ENCODE results near the gene ZCCHC3.
"Not testable (repeated sequence)": the region's sequence is repeated elsewhere in the genome, so short reads cannot be mapped to it uniquely, and the experiment has no call there.

ZCCHC3 gene

DNA sequence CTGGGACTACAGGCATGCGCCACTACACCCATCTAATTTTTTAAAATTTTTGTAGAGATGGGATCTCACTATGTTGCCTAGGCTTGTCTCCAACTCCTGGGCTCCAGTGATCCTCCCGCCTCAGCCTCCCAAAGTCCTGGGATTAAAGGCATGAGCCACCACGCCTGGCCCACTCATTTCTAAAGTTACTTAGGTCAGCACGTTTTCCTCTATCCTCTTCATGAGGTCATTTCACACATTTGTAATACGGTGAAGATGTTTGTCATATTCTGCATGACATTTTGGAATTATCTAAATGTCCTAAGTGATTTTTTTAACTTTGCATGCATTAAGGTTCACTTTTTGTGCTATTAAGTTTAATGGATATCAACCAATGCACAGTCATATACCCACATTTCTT is 16.0 kb downstream of the ZCCHC3 start:
- DNase-seq: no peak

GRCh38 chr20:313948-314347 is 16.6 kb downstream of the ZCCHC3 start:
- DNase-seq: no peak

DNA sequence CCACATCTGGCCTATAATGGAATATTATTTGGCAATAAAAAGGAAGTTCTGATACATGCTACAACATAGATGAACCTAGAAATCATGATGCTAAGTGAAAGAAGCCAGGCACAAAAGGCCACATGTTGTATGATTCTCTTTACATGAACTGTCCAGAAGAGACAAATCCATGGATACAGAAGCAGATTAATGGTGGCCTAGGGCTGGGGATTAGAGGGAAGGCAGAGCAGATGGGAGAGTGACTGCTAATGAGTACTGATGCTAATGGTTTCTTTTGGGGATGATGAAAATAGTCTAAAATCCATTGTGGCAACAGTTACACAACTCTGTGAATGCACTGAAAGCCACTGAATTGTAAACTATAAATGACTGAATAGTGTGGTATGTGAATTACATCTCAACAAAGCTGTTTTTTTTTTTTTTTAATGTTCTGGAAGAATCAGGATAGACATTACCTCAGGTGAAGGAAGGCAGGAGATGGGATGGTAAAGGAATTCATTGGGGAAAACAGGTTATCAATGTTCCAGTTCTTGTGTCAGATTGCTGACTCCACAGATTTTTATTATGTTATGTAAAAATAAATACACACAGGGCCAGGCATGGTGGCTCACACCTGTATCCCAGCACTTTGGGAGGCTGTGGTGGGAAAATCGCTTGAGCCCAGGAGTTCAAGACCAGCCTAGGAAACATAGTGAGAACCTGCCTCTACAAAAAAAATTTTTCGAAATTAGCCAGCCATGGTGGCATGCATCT is 19.1 kb downstream of the ZCCHC3 start:
- no peak for DNase-seq

GRCh38 chr20:324177-325044 is 27.0 kb downstream of the ZCCHC3 start:
- DNase-seq: peak; percentile 66 to 83

DNA sequence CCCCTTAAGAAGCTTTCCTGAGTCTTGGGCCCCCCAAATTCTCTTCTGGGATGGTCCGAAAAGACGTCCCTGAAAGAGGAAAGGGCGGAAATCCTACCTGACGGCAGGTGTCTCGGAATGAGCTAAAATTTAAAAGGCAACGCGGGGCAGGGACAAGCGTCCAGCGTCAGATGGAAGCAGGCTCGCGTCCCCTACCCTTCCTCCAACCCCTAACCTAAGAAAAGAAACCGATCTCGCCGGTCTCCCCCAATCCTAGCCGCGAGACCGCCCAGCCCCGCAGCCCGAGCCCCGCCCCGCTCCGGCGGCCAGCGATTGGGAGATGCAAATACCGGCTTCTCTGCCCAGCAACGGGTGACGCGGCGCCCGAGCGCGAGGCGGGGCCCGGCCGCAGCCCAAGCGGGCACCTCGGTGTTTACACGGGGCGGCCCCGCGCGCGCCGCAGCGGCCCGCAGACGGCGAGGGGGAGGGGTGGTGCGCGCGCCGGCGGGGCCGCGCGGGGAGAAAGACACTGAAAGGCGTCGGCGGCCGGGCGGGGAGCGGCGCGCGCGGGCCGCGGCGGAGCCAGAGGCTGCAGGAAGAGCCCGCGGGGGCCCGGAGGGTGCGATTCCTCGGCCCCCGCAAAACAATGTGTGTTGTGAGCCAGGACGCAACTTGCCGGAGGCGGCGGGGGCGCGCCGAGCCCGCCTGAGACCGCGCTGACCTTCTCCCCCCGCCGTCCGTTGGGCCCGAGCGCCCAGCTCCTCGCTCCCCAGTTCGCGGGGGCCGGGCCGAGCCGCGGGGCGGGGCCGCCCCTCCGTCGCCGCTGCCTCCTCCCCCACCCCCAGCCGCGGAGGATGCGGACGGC is 27.9 kb downstream of the ZCCHC3 start, which contains the start of gene SOX12:
SOX12 (plus strand) TSS at position 508 of the 844 bp plus-strand sequence. CDS start 373 bp downstream, outside the sequence.
- DNase-seq: peak; percentile 79 to 94

- peak in 1 of 2 donors; percentile 29 for DNase-seq
Observed at GRCh38 chr20:325889-326644, 28.7 kb downstream of the ZCCHC3 start.

DNA sequence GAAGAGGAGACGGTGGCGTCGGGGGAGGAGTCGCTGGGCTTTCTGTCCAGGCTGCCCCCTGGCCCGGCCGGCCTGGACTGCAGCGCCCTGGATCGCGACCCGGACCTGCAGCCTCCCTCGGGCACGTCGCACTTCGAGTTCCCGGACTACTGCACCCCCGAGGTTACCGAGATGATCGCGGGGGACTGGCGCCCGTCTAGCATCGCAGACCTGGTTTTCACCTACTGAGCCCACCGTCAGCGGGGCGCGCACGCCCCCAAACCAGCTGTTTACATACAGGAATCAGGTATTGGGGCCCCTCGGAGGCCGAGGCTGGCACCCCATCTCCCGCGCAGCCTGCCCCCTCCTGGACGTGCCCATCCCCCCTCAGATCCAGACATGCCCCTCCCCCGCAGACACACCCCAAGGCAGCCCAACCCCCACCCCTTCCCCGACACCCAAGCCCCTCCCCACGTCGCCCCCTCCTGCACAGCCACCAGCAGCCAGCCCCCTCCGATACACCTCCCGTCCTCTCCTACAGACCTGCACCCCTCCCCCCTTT is 29.3 kb downstream of the ZCCHC3 start:
- DNase-seq: no peak

- peak in 1 of 2 donors; percentile 48 for DNase-seq
Observed at GRCh38 chr20:327186-328026, 30.0 kb downstream of the ZCCHC3 start.

- DNase-seq: no peak
Observed at GRCh38 chr20:328027-328974, 30.9 kb downstream of the ZCCHC3 start.

DNA sequence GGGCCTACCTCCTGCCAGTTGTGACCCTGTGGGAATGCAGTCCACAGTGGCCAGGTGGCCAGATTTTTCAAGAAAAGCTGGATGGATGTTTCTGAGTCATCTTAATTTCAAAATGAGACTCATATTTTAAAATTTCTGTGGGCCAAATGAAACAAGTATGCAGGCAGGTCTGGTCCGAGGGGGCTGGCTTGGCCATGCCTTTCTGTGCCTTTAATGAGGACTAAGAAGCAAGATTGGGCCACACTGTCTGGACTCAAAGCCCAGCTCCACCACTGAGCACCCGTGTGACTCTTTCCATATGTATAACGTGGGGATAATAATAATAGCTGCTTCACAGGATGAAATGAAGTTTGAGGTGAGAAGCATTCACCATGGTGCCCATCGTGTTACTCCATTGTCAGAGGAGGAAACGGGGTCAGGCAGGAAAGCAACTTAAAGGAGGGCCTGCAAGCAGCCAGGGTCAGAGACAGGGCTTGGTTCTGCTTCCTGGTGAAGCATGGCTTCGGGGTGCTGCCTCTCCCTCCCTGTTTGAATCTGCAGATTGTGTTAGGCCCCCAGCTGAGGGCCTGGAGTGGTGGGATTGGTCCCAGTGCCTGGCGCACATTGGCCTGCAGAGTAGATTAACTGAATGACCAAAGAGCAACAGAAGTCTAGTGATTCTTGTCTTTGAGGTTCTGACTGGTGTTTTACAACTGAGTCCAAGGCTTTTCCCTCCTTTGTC is 31.8 kb downstream of the ZCCHC3 start:
- DNase-seq: no peak

- no peak for DNase-seq
Observed at GRCh38 chr20:329851-330232, 32.5 kb downstream of the ZCCHC3 start.

DNA sequence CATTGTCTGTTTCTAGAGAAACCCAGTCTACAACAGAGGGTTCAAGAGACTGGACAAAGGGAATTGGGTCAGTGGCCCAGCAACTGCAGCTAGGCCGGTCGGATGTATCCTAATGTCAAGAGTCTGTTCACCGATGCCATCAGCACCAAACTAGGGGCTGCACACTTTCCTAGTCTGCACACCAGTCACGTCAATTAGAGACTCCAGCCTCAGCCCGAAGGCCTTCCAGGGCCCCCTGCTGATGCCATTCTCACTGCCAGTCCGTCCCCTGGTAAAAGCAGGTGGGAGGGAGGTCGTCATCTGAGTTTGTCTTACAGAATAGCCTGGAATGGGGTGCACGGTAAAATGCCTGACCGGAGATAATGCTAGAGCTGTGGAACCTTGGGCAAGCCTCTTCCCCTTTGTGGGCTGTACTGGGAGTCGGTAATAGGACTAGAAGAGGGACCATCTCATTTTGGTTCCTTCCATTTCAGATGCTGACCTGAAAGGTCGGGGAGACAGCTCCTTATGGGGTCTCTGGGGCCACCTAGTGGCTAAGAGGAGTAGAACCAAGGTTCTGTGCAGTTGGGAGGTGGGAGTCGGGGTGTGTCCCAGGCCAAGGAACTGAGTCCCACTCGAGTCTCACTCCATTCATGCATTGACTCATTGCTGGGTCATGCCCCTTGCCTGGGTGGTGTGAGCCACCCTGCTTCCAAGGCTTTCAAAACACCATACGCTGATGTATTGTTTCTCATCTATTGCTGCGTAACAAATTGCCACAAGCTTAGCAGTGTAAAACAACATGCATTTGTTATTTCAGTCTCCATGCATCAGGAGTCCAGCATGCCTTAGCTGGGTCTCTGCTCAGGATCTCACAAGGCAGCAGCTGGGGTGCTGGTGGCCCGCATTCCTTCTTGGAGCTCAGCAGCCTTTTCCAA is 33.1 kb downstream of the ZCCHC3 start:
- peak; percentile 85 to 92 for DNase-seq

GRCh38 chr20:334578-334977 is 37.2 kb downstream of the ZCCHC3 start:
- no peak for DNase-seq

GRCh38 chr20:336040-336439 is 38.7 kb downstream of the ZCCHC3 start:
- not testable (repeated sequence) for DNase-seq

DNA sequence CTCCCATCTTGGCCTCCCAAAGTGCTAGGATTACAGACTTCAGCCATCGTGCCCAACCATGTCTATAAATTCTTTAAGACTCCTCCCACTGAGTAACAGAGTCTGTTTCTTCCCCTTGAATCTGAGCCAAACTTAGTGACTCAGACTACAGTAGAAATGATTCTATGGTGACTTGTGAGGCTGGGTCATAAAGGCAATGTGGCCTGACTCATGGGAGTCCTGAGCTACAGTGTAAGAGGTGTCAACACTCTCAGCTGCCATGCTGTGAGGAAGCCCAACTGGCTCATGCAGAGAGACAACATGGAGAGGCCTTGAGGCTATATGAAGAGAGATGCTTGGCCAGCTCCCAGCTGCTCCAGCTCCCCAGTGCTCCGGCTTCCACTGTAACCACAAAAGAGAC is 44.3 kb downstream of the ZCCHC3 start:
- DNase-seq: peak; percentile 59 to 82

- DNase-seq: no peak
Observed at GRCh38 chr20:343107-343506, 45.7 kb downstream of the ZCCHC3 start.

DNA sequence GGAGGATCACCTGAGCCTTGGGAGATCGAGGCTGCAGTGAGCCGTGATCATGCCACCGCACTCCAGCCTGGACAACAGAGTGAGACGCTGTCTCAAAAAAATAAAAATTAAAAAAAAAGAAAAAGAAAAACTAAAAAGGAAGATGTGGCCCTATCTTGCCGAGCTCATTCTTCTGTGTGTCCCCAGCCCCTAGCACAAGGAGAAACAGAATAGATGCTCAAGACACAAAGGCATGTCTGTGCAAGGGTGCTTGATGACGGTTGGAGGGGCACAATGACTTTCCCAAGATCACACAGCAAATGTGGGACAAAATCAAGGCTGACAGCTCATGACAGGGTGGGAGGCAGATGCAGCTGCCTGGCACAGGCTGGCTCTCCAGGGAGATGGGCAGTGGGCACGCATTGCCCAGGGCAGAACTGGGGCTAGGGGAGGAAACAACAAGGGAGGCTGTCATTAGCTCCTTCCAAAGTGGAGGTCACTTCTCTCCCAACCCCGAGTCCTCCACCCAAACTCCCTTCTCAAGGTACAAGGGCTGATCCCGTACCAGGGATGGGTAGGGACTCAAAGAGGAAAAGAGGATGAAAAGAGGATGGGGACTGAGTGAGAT is 48.8 kb downstream of the ZCCHC3 start:
- DNase-seq: no peak

All from inflammatory macrophage treated with lipopolysaccharide for 1 hour (primary cell).